ENCODE data around the gene FAM118A. TPM values are rescaled to one million over a fixed set of nuclear protein-coding genes. Genes with fewer than 3 reads are reported as not detected.

Gene FAM118A
- total and polyA plus RNA-seq, 9 of the 15 experiments (the other 6 are each of a cell fraction or from before 2014, with no cell fraction given) = 17.0 to 223 (median 59.4) TPM

DNA sequence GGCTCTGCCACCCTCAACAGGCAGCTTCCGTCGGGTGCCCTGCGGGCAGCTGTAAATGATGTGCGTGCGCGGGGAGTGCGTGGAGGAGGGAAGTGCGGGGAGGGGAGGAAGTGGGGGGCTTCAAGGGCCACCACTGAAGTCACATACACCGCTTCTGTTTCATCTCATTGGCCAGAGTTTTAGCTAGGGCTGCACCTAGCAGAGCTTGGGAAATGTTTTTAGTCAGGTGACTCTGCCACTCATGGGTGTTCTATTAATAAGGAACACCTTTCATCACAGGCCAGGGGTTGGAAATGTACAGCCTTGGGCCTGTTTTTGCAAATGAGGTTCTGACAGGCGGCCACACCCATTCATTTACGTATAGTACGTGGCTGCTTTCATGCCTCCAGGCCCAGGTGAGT is 14.6 kb downstream of the FAM118A start:
- in situ Hi-C loops (cut with MboI) = no loop called here
- Histone ChIP-seq H3K9me3 (replicated peaks; ENCODE audit: control insufficient read depth, insufficient read depth, low read depth, low read length) (no peaks in the 10 kb centered on the region), H3K27me3 (ENCODE audit: control insufficient read depth in 2 of 2, insufficient read depth in 2 of 2, low read length in 2 of 2) (no peaks in the 10 kb centered on the region), H2AFZ (ENCODE audit: low read depth, low read length) (no peak overlapping the region), H3K9ac (ENCODE audit: insufficient read depth in 1 of 2, low read depth in 2 of 2, low read length in 2 of 2) (no peak overlapping the region), H3K4me1 (replicated peaks in 1 of 2; ENCODE audit: control insufficient read depth in 2 of 2, insufficient read depth in 2 of 2, low read length in 2 of 2) (peaks cover 0 to 2% of the 10 kb centered on the region in 2 experiments; a peak in 2 of 5 replicates), H4K20me1 (replicated peaks; ENCODE audit: control insufficient read depth, insufficient read depth, low read length) (peaks cover 4% of the 10 kb centered on the region; the same call in 1 of the 2 replicates), H3K4me2 (ENCODE audit: insufficient read depth, low read length) (no peak overlapping the region), H3K9me1 (ENCODE audit: control insufficient read depth, insufficient read depth, low read length) (no peaks in the 10 kb centered on the region), H3K27ac (ENCODE audit: extremely low read depth, low read depth, low read length) (no peak overlapping the region), H3K36me3 (ENCODE audit: control insufficient read depth, insufficient read depth, low read length) (peaks cover 75% of the 10 kb centered on the region; the same call in 2 of the 3 replicates), H3K79me2 (ENCODE audit: control insufficient read depth, insufficient read depth, low read length) (peaks cover 39% of the 10 kb centered on the region), H3K4me3 (no peak overlapping the region)
- BruUV-seq (replicated peaks) = no TSS peak
- no peak for ATAC-seq
- WGBS (ENCODE audit: insufficient coverage, low coverage, missing lambda C conversion rate) = 74% methylated on average over 5 of the region's 12 CpGs
- no peak for DNase-seq (ENCODE audit: extremely low read depth in 1 of 4, low spot score in 3 of 4)
- ChIA-PET CTCF (ENCODE audit: low intra/inter-chr PET ratio) (no interaction called here), POLR2A (interaction anchor here (0.8 kb wide), 1 partner anchor 9 kb away, joined by 3 read pairs; no protein-coding TSS in a partner anchor)
- intact Hi-C loops (cut with micrococcal nuclease) = no loop called here
- no peak for FAIRE-seq
- TF ChIP-seq TCF7 (IDR thresholded peaks at IDR 0.05; ENCODE audit: borderline replicate concordance) = no peak
- no peak for TF ChIP-seq RUNX1 (IDR thresholded peaks at IDR 0.05; ENCODE audit: low read depth)
- TF ChIP-seq ZBTB40 (IDR thresholded peaks at IDR 0.05) = no peak
- TF ChIP-seq ZBTB40 (CRISPR knock-in tag; IDR thresholded peaks at IDR 0.05) = no peak

Measured in K562 (cell line).